Activated CD8-positive, alpha-beta T cell treated with anti-CD3 and anti-CD28 coated beads for 36 hours (primary cell): ENCODE results near the gene MOV10L1. TPM values are rescaled to one million over a fixed set of nuclear protein-coding genes. Genes with fewer than 3 reads are reported as not detected.

Experiments used
- ATAC-seq: fragments of 200-7000 bp; cut with Tn5 transposase; one replicate; pipeline ENCODE4 v1.10.0; 2021; ENCODE audit warnings: mild to moderate bottlenecking, moderate library complexity
- CTCF ChIA-PET: fragments of 350-600 bp; sonication (Branson Sonifier 250); formaldehyde crosslinking; loops from one replicate; lab custom pipeline; 2021; ENCODE audit warnings: antibody characterized with exemption; lab: Charles Lee
- POLR2A ChIA-PET: fragments of 350-600 bp; sonication (Branson Sonifier 250); formaldehyde crosslinking; loops from one replicate; lab custom pipeline; 2021; ENCODE audit warnings: antibody characterized with exemption; lab: Charles Lee
- DNase-seq: peaks from one replicate; pipeline ENCODE4 v3.0.0-alpha.2; 2020
- H3K27ac Mint-ChIP-seq: one replicate; pipeline ENCODE4 v1.8.0; 2021; ENCODE audit warnings: mild to moderate bottlenecking, mixed read lengths
- H3K27me3 Mint-ChIP-seq: one replicate; pipeline ENCODE4 v1.8.0; 2021; ENCODE audit warnings: mixed read lengths
- H3K36me3 Mint-ChIP-seq: one replicate; pipeline ENCODE4 v1.8.0; 2021; ENCODE audit warnings: low read depth, mixed read lengths
- H3K4me1 Mint-ChIP-seq: one replicate; pipeline ENCODE4 v1.8.0; 2021; ENCODE audit warnings: low read depth, mixed read lengths
- H3K4me3 Mint-ChIP-seq: one replicate; pipeline ENCODE4 v1.8.0; 2021; ENCODE audit warnings: mild to moderate bottlenecking, moderate library complexity, mixed read lengths
- H3K9me3 Mint-ChIP-seq: one replicate; pipeline ENCODE4 v1.8.0; 2021; ENCODE audit warnings: mixed read lengths
- intact Hi-C: fragments of 100-400 bp; cut with micrococcal nuclease; formaldehyde crosslinking; loops from one replicate; pipeline ENCODE4 v1.10.0; 2022
- total RNA-seq, 2 experiments: library from RNA; stranded (reverse); gene quantifications; one replicate each; pipeline ENCODE4 v1.2.3, GENCODE V29; 2021
- TF ChIP-seq, protein P1 (sequence below): fragments of 200-600 bp; IDR thresholded peaks from one replicate; pipeline ENCODE4 v1.8.0; 2022; ENCODE audit warnings: antibody characterized with exemption, mild to moderate bottlenecking

MOV10L1 gene
- total RNA-seq, 2 experiments from 2014 or later = 0.34 TPM; not detected in 1

GRCh38 chr22:50048061-50048765 is 41.6 kb upstream of the MOV10L1 start:
- peaks cover under 1% of the 10 kb centered on the region for H3K9me3 Mint-ChIP-seq
- ChIA-PET POLR2A (no interaction called here), CTCF (no interaction called here)
- H3K27ac Mint-ChIP-seq = no peak overlapping the region
- peaks cover 15% of the 10 kb centered on the region for H3K27me3 Mint-ChIP-seq
- intact Hi-C loops = no loop called here
- TF ChIP-seq, protein P1, sequence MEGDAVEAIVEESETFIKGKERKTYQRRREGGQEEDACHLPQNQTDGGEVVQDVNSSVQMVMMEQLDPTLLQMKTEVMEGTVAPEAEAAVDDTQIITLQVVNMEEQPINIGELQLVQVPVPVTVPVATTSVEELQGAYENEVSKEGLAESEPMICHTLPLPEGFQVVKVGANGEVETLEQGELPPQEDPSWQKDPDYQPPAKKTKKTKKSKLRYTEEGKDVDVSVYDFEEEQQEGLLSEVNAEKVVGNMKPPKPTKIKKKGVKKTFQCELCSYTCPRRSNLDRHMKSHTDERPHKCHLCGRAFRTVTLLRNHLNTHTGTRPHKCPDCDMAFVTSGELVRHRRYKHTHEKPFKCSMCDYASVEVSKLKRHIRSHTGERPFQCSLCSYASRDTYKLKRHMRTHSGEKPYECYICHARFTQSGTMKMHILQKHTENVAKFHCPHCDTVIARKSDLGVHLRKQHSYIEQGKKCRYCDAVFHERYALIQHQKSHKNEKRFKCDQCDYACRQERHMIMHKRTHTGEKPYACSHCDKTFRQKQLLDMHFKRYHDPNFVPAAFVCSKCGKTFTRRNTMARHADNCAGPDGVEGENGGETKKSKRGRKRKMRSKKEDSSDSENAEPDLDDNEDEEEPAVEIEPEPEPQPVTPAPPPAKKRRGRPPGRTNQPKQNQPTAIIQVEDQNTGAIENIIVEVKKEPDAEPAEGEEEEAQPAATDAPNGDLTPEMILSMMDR = no peak
- H3K4me3 Mint-ChIP-seq = no peak overlapping the region
- ATAC-seq (no peak), DNase-seq (no peak)
- peaks cover 9% of the 10 kb centered on the region for H3K4me1 Mint-ChIP-seq
- no peaks in the 10 kb centered on the region for H3K36me3 Mint-ChIP-seq

GRCh38 chr22:50048836-50049235 is 41.0 kb upstream of the MOV10L1 start:
- ChIA-PET CTCF (no interaction called here), POLR2A (no interaction called here)
- TF ChIP-seq, protein P1 = no peak
- Mint-ChIP-seq H3K27ac (no peak overlapping the region), H3K36me3 (no peaks in the 10 kb centered on the region), H3K27me3 (peaks cover 11% of the 10 kb centered on the region), H3K9me3 (peaks cover 1% of the 10 kb centered on the region), H3K4me3 (no peak overlapping the region), H3K4me1 (peaks cover 9% of the 10 kb centered on the region)
- no peak for ATAC-seq
- DNase-seq = no peak
- intact Hi-C loops = no loop called here

DNA sequence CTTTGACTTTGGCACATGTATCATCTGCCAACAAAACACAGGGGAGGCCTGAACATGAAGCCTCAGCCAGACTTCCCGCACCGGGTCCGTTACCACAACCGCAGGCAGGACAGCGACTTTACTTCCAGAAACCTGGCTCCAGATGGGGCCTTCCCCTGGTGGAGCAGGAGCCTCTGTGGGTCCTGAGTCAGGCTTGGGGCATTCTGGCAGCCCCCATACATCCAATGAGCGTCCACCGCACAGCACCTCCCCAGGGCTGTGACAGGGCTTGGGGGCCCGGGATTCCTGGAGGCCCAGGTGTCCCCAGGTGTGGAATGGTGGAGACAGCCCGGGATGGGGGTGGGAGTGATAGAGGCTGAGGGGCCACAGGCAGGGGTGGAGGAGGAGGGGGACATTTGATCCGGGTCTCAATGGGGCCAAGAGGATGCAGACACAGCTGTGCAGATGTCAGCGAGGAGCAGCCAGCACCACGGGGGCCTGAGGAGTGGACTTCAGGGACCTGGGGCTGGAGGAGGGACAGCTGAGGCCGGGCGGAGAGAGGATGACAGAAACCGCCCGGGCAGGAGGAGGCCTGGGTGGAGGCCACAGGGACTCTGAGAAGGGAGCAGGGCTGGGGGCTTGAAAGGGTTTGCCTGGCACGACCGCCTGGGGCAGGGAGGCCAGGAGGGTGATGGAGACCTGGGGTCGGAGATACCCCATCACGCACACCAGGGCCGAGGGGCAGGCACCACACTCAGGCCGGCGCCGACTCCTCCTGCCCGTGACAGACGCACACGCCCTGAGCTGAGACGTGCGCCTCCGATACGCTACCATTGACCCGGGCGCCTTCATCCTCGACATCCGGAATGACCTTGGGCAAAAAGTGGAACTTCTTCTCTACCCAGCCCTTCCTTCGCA is 40.3 kb upstream of the MOV10L1 start:
- Mint-ChIP-seq H3K4me3 (no peak overlapping the region), H3K9me3 (peaks cover 1% of the 10 kb centered on the region), H3K4me1 (peaks cover 4% of the 10 kb centered on the region), H3K27ac (no peak overlapping the region), H3K27me3 (peaks cover 7% of the 10 kb centered on the region), H3K36me3 (no peaks in the 10 kb centered on the region)
- intact Hi-C loops = no loop called here
- POLR2A ChIA-PET = interaction anchor here (1.0 kb wide), 1 partner anchor 10 kb away, joined by 3 read pairs; no protein-coding TSS in a partner anchor
- CTCF ChIA-PET = no interaction called here
- ATAC-seq (no peak), DNase-seq (no peak)
- TF ChIP-seq, protein P1 = no peak

GRCh38 chr22:50051930-50052329 is 37.9 kb upstream of the MOV10L1 start:
- Mint-ChIP-seq H3K27ac (no peak overlapping the region), H3K27me3 (peaks cover 11% of the 10 kb centered on the region), H3K9me3 (peaks cover 1% of the 10 kb centered on the region), H3K36me3 (no peaks in the 10 kb centered on the region), H3K4me1 (no peaks in the 10 kb centered on the region), H3K4me3 (no peak overlapping the region)
- ATAC-seq (no peak), DNase-seq (no peak)
- ChIA-PET CTCF (no interaction called here), POLR2A (no interaction called here)
- intact Hi-C loops = no loop called here
- TF ChIP-seq, protein P1 = no peak

DNA sequence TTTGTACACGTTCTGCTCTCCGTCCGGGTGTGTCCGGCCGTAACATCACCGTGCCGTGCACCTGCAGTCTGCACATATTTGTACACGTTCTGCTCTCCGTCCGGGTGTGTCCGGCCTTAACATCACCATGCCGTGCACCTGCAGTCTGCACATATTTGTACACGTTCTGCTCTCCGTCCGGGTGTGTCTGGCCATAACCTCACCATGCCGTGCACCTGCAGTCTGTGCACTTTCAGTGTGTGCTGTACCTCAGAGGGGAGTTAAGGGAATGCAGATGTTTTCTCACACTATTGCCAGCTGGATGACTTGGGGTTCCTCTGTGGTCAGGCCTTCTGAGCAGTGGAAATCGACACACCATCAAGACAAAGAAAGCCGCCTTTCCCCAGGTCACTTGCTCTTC is 35.9 kb upstream of the MOV10L1 start:
- no peaks in the 10 kb centered on the region for H3K4me1 Mint-ChIP-seq
- no peak for DNase-seq
- H3K27me3 Mint-ChIP-seq = peaks cover 16% of the 10 kb centered on the region
- TF ChIP-seq, protein P1 = no peak
- H3K36me3 Mint-ChIP-seq = no peaks in the 10 kb centered on the region
- H3K27ac Mint-ChIP-seq = no peak overlapping the region
- no peak overlapping the region for H3K4me3 Mint-ChIP-seq
- ChIA-PET CTCF (interaction anchor here (0.6 kb wide), 1 partner anchor 34 kb away, joined by 3 read pairs; no protein-coding TSS in a partner anchor), POLR2A (no interaction called here)
- H3K9me3 Mint-ChIP-seq = peaks cover 1% of the 10 kb centered on the region
- intact Hi-C loops = no loop called here
- ATAC-seq = no peak
